Activated T-cell treated with anti-CD3 and anti-CD28 coated beads for 4 hours (primary cell): Measurements from ENCODE around the gene DUSP9.

Experiments
- DNase-seq: peaks from one replicate; pipeline ENCODE4 v3.0.0-alpha.2; 2020

The DUSP9 gene

DNA sequence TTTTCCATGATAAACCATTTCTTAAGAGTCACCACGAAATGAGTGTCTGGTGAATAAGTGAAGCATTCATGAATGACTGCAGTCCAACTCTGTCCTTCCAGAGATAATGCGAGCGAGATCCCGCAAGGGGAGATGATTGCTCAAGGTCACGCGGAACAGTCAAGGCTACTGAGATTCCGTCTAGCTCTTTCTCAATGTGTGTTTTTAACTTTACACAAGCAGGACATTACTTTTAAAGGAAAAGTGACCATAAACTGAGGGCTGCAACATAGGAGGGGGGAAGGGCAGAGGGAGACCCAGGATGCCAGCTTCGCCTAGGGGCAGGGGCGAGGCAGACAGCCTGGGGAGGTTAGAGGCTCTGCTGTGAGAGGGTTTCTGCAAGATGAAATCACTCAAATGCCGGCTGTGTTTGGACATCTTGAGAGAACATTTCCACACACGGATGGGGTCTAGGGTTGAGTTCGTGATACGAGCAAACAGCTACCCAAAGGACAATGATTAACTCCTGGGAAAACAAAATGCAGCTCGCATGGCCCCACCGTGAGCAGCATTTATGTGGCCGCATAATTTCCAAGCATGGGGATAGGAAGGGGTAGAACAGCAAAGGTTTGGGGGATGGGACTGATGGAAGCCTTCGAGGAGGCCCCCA is 24.2 kb upstream of the DUSP9 start:
- no peak for DNase-seq

- DNase-seq, result no peak
Measured at GRCh38 chrX:153623310-153624029, 23.5 kb upstream of the DUSP9 start.

DNA sequence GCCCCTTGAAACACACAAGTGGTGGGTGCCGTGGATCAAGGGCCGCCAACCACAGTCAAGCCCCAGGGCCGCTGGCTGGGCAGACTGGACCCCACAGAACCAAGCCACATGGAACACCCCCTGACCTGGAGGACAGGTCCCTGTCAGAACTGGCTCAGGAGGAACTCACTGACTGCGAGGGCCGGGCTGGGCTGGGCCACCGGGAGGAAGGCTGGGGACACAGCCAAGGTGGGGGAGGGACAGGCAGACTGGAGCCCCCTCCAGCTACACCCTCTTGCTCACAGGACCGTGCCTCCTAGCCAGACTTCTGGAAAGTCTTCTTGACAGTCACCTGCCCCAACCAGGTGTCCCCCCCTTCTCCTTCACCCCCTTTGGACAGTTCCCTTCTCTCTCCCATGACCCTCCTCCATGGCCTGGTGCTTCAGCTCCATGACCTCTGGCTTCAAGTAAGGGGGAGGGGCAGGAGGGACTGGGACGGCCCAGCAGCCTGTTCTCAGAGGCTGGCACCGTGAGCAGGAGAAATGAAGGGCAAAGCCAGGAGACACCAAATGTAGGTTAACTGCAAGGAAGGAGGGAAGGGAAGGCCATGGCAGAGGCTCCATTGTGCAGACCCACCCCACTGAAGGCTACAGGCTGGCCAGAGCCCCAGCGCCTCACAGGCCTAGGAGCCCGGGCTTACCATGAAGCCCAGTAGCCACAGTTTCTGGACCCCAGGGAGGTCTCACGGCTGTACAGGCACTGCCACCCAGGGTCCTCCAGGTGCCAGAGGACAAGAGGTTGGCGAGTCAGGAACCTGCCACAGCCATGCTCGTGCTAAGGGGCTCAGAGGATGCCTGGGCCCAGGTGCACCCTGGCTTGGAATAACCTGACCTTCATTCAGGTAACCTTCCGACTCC is 22.6 kb upstream of the DUSP9 start:
- DNase-seq, result no peak

DNA sequence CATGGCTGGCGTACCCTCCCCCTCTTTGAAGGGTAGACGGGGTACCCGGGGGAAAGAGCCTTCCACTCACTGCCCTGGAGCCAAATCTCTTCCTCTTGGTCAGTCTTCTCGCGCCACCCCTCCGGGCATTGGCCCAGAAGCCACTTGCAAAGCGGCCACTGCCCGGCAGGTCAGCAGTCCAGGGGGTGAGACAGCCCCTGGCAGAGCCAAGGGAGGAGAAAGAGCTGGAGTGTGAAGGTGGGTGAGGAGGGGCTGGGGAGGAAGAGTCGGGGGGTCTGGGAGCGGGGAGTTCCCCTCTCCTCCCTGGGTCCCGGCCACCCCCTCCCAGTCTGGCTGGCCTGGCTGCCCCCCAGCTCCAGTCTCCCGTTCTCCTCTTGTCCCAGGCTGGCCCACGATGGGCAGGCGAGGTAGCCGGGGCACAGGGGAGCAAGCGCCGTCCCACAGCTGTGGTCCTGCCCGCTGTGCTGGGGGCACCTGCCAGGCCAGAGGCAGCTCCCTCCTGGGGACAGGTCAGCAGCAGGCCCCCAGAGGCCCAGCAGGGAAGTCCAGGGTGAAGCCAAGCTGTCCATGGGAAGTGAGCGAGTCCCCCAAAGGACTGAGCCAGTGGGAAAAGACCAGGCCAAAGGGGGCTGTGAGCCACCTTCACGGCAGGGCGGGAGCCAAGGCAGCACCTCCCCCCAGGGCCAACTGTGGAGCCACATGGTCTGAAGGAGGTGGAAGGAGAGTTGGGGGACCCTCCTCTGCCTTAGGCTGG is 21.6 kb upstream of the DUSP9 start:
- DNase-seq, result no peak

GRCh38 chrX:153626025-153626633 is 20.9 kb upstream of the DUSP9 start:
- DNase-seq, result no peak

DNA sequence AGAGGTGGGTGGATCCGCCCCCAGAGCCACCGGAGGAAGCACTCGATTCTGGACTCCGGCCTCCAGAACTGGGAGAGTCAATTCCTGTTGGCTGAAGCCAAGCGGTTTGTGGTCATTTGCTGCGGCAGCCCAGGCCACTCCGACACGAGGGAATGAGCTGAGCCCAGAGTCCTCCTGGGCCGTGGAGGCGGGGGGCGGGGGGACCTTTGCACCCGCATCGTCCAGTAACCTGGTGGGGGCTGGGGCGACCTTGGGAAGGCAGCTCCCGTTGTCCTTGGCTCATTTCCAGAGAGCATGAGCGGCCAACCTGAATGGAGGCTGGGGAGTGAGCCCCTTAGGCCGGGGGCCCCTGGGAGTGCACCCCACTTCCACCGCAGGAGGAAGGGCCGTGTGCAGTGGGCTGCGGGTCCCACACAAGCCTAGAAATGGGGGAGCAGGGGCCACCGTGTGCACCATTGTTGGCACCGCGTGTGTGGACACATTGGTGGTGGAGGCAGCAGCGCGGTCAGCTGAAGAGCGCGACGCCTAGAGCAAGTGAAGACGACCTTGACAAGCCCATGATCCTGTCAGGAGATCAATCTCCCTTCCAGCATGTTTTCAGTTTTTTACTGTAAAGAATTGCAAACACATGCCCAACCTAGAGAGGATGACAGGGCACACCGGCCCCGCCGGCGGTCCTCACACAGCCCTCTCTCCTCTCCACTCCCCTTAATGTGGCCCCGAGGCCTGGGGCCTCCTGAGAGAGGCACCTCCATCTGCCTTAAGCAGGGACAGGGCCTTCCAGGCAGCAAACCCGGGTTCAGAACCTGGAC is 19.9 kb upstream of the DUSP9 start:
- no peak for DNase-seq

GRCh38 chrX:153627675-153628111 is 19.3 kb upstream of the DUSP9 start:
- DNase-seq, result no peak

DNA sequence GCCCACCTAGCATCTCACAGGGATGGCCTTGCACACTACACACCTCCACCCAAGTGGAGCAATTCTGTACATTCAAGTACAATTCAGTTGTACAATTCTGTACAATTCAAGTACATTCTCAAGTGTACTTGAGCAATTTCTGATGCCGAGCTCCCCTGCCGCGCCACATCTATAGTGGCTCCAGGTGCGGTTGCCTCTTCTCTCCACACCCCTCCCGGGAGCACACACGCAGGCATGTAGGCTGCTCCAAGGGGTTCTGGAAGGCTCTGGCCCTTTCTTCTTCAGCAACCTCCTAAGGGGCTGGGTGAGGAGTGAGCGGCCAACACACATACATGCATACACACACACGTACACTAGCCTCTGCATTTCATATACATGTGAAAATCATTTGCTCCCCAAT is 18.9 kb upstream of the DUSP9 start:
- no peak for DNase-seq

- DNase-seq, result no peak
Measured at GRCh38 chrX:153628665-153629064, 18.3 kb upstream of the DUSP9 start.

GRCh38 chrX:153631346-153631745 is 15.7 kb upstream of the DUSP9 start:
- no peak for DNase-seq

DNA sequence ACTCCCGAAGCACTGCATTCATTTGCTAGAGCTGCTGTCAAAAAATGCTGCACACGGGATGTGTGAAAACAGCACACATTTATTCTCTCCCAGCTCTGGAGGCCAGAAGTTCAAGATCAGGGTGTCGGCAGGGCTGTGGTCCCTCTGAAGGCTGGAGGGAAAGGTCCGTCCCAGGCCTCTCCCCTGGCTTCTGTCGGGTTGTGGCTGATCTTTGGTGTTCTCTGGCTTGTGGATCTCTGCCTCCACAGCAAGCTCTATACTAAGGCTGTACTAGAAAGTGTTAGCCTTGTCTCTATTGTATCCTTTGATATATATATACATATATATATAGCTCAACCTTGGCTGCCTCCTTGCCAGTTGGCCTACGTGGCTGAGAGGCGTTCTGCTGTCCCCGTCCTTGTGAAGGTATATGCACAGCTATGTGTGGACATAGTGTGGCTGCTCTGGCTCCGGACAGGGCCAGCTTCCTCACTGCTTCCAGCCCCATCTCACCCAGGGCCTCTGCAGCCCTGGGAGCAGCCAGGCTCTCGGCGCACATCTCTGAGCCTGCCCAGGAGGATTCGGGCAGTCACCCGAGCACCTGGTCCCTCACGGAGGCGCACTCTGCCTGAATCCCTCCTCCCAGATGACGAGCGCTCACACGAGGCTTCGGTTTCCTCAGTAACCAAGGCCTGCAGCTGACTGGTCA is 15.0 kb upstream of the DUSP9 start:
- DNase-seq, result no peak

DNA sequence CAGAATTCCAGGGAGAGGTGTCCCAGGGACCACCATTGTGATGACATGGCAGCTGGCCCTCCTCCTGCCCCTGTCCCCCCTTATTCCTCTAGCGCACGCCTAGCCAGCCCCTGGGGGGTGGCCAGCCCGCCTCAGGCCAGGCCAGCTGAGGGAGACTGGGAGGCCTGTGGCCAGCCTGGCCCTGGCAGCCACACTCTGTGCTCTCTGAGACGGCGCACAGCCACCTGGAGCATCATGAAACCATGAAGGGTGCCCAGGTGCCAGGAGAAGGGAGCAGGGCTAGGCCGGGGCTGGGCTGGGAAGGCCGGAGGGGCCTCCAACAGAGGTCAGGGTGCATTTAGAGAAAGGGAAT is 14.4 kb upstream of the DUSP9 start:
- DNase-seq, result no peak

DNA sequence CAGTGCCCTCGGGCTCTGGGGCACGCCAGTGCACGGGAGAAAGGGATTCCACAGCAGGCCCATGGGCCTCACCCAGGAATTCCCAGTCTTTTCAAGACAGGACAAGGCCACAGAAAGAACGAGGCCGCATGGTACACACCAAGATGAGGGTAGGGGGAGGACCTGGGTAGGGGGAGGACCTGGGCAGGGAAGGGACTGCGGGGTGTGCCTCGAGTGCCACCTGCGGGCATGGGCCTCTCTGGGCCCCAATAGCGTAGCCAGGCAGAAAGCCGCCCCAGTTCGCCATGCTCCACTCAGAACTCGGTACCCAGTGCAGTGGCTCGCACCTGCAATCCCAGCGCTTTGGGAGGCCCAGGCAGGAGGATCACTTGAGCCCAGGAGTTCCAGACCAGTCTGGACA is 14.0 kb upstream of the DUSP9 start:
- DNase-seq, result no peak

GRCh38 chrX:153633607-153634180 is 13.3 kb upstream of the DUSP9 start:
- DNase-seq, result no peak

GRCh38 chrX:153634236-153634635 is 12.8 kb upstream of the DUSP9 start:
- DNase-seq, result no peak

DNA sequence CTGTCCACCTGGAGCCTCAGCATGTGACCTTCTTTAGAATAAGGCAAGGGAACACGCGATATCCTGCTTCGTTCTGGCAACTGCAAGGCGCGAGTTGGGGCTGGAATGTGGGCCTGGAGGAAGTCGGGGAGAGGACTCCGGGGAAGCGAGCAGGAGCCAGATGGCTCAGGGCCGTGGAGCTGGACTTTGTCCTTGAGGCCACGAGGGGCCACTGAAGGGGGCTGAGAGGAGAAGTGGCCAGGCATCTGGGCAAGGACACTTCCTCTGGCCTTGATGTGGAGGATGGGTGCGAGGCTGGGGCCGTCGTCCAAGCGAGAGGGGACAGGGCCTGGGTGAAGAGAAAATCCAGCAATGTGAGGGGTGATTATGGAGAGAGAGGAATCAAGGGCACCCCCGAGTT is 12.2 kb upstream of the DUSP9 start:
- DNase-seq, result no peak

DNA sequence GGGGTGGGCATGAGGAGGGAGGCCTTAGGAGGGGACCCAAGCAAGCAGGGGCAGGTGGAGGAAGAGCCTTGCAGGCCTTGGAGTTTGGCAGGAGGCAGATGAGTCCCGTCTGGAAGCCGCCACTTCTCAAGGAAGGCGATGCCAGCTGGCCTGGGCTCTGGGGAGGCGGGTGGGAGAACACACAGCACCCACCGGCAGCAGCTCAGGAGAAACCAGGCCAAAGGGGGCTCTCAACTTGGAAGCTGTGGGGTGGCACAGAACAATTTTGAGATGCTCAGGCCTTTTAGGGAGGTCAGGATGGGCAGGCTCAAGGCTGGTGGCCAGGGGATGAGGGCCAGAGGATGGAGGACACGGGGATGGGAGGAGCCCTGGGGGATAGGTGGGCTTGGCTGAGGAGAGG is 11.6 kb upstream of the DUSP9 start:
- DNase-seq, result no peak

DNA sequence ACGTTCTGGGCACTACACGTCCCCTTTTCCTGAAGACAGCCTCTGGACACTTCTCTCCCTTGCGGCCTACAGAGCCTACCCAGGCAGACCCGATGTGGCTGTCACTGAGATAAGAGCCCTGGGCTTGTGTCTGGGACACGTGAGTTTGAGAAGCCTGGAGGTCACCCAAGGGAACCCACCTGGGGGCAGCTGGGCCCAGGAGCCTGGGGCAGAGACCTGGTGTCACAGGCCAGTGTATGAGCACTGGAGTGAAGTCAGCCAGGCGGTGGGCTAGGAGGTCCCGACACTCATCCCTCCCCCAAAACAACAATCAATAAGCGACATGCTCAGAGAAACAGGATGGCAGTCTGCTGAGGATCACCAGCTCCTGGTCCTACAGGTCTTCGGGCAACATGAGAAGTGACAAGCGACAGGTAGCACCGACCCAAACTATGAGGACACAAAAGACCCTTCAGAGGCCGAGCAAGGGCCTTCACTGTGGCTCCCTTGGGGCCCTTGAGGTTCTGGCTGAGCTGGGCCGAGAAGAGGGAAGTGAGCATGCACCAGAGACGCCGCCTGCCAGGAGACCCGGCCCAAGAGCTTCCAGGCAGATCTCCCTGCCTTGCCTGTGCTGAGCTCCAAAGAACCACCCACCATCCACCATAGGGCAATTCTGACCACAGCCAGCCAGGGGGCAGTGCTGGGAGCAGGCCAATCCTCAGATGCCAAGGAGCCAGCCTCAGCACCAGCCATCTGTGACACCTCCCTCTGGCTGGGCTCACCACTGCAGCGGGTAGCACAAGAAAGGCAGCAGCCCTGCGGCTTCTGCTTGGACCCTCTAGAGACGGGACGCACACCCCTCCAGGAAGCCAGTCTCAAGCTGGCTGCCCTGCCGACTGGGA is 11.0 kb upstream of the DUSP9 start:
- DNase-seq, result no peak

DNA sequence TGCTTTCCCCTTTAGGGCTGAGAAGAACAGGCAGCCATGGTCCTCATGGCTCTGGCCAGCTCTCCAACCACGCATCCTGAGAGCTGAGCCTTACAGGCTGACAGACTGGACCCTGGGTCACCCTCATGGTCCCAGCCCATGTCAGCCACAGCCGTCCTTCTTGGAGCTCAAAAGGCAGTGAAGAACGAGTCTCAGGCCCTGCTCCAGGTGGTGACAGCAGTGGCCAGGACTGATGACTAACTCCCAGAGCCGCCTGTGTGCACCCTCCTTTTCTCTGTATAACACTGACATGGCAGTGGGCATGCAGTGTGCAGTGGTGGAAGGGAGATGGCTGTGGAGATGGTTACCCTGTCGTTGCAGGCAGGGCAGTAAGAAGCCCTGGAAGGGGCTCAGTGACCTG is 10.3 kb upstream of the DUSP9 start:
- DNase-seq, result no peak
